Activated B cell treated with CpG ODN at 0.5 μM for 24 hours (primary cell): ENCODE data around the gene FBLN5. TPM values are rescaled to one million over a fixed set of nuclear protein-coding genes. Genes with fewer than 3 reads are reported as not detected.

Source experiments
- ATAC-seq: fragments of 200-7000 bp; cut with Tn5 transposase; one replicate; pipeline ENCODE4 v1.10.0; 2021; ENCODE audit warnings: low read depth, mild to moderate bottlenecking, moderate library complexity
- CTCF ChIA-PET: fragments of 350-600 bp; sonication (Branson Sonifier 250); formaldehyde crosslinking; loops from one replicate; lab custom pipeline; 2021; ENCODE audit warnings: antibody characterized with exemption; lab: Charles Lee
- POLR2A ChIA-PET: fragments of 350-600 bp; sonication (Branson Sonifier 250); formaldehyde crosslinking; loops from one replicate; lab custom pipeline; 2021; ENCODE audit warnings: antibody characterized with exemption; lab: Charles Lee
- DNase-seq: peaks from one replicate; pipeline ENCODE4 v3.0.0; 2022
- H3K27ac Mint-ChIP-seq: one replicate; pipeline ENCODE4 v1.8.0; 2020; ENCODE audit warnings: mixed read lengths
- H3K27me3 Mint-ChIP-seq: one replicate; pipeline ENCODE4 v1.8.0; 2021; ENCODE audit warnings: mixed read lengths
- H3K36me3 Mint-ChIP-seq: one replicate; pipeline ENCODE4 v1.8.0; 2021; ENCODE audit warnings: low read depth, mixed read lengths
- H3K4me1 Mint-ChIP-seq: one replicate; pipeline ENCODE4 v1.8.0; 2021; ENCODE audit warnings: mixed read lengths
- H3K4me3 Mint-ChIP-seq: one replicate; pipeline ENCODE4 v1.8.0; 2020; ENCODE audit warnings: mild to moderate bottlenecking, mixed read lengths
- H3K9me3 Mint-ChIP-seq: one replicate; pipeline ENCODE4 v1.8.0; 2020; ENCODE audit warnings: mixed read lengths
- intact Hi-C: fragments of 100-400 bp; cut with micrococcal nuclease; formaldehyde crosslinking; loops from one replicate; pipeline ENCODE4 v1.15.1; 2024
- total RNA-seq: library from RNA; stranded (reverse); gene quantifications from 2 replicates; pipeline ENCODE4 v1.2.3, GENCODE V29; 2022
- TF ChIP-seq, protein P1 (sequence below): fragments of 200-600 bp; IDR thresholded peaks from one replicate; pipeline ENCODE4 v1.8.0; 2022; ENCODE audit warnings: antibody characterized with exemption, mild to moderate bottlenecking

FBLN5 gene
- total RNA-seq, 1 donor from 2014 or later = not detected

DNA sequence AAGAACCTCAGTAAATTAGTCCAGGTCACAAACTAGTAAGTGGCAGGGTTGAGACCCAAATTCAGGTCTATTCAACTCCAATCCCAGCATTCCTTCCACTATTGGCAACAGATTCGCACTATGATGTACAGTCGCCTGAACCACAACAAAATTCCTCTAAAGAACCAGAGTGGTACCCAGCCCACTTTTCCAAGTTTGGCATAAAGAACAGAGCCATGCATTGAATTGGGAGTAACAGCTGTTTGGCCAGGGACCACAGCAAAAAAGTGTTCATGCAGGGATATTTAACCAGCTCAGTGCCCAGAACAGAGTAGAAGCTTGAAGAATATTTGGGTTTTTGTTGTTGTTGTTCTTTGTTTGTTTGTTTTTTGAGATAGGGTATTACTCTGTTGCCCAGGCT is 89.9 kb downstream of the FBLN5 start:
- Mint-ChIP-seq H3K27me3 (peaks cover 2% of the 10 kb centered on the region), H3K4me1 (peaks cover 17% of the 10 kb centered on the region), H3K4me3 (no peak overlapping the region), H3K36me3 (no peaks in the 10 kb centered on the region), H3K27ac (no peak overlapping the region), H3K9me3 (no peaks in the 10 kb centered on the region)
- ChIA-PET POLR2A (no interaction called here), CTCF (no interaction called here)
- intact Hi-C loops = no loop called here
- TF ChIP-seq, protein P1, sequence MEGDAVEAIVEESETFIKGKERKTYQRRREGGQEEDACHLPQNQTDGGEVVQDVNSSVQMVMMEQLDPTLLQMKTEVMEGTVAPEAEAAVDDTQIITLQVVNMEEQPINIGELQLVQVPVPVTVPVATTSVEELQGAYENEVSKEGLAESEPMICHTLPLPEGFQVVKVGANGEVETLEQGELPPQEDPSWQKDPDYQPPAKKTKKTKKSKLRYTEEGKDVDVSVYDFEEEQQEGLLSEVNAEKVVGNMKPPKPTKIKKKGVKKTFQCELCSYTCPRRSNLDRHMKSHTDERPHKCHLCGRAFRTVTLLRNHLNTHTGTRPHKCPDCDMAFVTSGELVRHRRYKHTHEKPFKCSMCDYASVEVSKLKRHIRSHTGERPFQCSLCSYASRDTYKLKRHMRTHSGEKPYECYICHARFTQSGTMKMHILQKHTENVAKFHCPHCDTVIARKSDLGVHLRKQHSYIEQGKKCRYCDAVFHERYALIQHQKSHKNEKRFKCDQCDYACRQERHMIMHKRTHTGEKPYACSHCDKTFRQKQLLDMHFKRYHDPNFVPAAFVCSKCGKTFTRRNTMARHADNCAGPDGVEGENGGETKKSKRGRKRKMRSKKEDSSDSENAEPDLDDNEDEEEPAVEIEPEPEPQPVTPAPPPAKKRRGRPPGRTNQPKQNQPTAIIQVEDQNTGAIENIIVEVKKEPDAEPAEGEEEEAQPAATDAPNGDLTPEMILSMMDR = no peak
- ATAC-seq (no peak), DNase-seq (no peak)

DNA sequence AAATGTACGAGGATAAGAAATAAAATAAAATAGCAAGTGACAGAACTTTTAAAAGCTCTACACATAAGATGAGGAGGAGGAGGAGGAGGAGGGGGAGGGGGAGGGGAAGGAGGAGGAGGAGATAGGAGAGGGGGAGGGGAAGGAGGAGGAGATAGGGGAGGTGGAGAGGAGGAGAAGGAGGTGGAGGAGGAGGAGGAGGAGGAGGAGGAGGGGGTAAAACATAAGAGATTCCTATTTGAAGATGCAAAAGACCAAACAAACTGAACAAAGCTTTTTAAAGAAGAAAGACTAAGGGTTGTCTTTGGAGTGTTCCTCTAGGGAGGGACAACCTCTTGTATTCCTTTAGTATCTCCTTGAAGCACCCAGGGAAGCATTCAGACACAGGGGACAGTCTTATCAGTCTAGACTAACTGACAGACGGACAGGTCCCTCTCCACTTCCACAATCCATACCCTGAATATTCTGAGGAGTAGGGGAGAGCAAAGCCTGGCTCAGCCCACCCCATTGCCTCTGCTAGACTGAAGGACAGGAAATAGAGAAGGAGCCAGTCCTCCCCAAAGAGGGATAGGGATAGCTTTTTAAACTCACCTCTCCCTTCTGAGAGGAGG is 93.1 kb downstream of the FBLN5 start:
- CTCF ChIA-PET = no interaction called here
- intact Hi-C loops = no loop called here
- POLR2A ChIA-PET = interaction anchor here (0.6 to 0.8 kb wide), 2 partner anchors 14 to 29 kb away, joined by 4 to 6 read pairs; no protein-coding TSS in a partner anchor
- DNase-seq (no peak), ATAC-seq (no peak)
- Mint-ChIP-seq H3K36me3 (no peaks in the 10 kb centered on the region), H3K4me1 (peaks cover 25% of the 10 kb centered on the region), H3K9me3 (no peaks in the 10 kb centered on the region), H3K27ac (no peak overlapping the region), H3K27me3 (peaks cover 2% of the 10 kb centered on the region), H3K4me3 (no peak overlapping the region)
- TF ChIP-seq, protein P1 = no peak

DNA sequence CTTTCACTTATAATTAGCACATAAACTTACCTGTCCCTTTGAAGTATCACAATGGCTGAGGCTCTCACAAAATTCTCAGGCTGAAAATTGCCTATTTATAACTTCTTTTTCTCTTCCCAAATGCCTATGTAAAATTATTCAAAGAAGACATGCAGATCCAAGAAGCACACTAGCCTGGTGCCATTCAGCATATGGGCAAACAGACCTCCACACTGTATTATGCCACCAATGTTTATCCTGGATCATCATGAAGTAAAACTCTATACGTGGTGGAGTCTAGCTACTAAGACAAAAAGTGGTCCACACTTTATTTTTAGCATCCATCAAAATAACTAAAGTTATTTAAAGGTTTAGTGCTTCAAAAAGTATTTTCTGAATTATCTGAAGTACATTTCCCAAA is 95.9 kb downstream of the FBLN5 start:
- Mint-ChIP-seq H3K9me3 (no peaks in the 10 kb centered on the region), H3K36me3 (no peaks in the 10 kb centered on the region), H3K4me3 (no peak overlapping the region), H3K27me3 (no peaks in the 10 kb centered on the region), H3K4me1 (peaks cover 38% of the 10 kb centered on the region), H3K27ac (no peak overlapping the region)
- ATAC-seq (no peak), DNase-seq (no peak)
- ChIA-PET CTCF (no interaction called here), POLR2A (no interaction called here)
- TF ChIP-seq, protein P1 = no peak
- intact Hi-C loops = no loop called here

DNA sequence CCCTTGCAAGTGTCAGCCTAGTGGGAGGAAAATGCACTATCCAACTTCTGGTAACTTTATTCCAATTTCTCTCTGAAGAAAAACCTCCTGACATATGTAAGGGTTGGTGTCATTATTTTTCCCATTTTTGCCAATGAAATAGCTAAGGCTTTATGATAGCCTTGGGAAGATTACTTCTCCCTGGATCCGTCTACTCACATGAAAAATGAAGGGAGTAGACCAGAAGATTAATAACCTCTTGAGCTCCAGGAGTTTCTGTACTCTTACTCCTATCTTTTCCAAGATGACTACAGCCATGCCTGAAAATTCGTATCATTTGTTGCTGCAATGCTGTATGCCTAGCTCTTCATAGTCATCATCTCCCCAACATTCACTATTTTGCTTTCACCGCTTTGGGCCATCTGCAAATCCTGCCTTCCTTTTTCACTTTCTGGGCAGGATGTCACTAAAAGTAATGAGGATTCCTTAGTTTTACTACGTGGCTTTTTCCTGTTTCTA is 98.9 kb downstream of the FBLN5 start:
- H3K4me1 Mint-ChIP-seq = peaks cover 53% of the 10 kb centered on the region
- intact Hi-C loops = no loop called here
- no peaks in the 10 kb centered on the region for H3K36me3 Mint-ChIP-seq
- TF ChIP-seq, protein P1 = no peak
- ChIA-PET CTCF (no interaction called here), POLR2A (no interaction called here)
- H3K9me3 Mint-ChIP-seq = no peaks in the 10 kb centered on the region
- no peak overlapping the region for H3K4me3 Mint-ChIP-seq
- H3K27ac Mint-ChIP-seq = no peak overlapping the region
- H3K27me3 Mint-ChIP-seq = no peaks in the 10 kb centered on the region
- ATAC-seq (no peak), DNase-seq (no peak)

DNA sequence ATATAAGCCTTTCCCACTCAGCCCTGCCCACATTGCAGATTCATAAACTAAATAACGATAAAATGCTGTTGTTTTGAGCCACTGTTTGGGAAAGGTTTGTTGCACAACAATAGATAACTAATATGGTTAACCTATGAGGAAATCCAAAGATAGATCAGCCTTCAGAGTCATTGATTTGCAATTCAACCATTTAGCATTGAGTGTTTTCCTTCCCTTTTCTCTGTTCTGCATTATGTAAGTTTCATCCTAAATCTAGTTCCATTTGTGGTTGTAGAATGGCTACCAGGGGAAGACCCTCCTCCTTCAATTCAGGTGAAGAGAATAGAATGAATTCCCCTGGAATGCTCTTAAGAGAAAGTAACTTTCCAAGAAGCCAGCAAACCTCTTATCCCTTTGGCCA is 99.8 kb downstream of the FBLN5 start:
- TF ChIP-seq, protein P1 = no peak
- Mint-ChIP-seq H3K4me3 (peak overlapping the region; percentile 52), H3K27me3 (no peaks in the 10 kb centered on the region), H3K9me3 (no peaks in the 10 kb centered on the region), H3K4me1 (peaks cover 56% of the 10 kb centered on the region), H3K36me3 (no peaks in the 10 kb centered on the region), H3K27ac (no peak overlapping the region)
- POLR2A ChIA-PET = interaction anchor here (0.6 to 0.7 kb wide), 2 partner anchors 13 to 337 kb away, joined by 3 read pairs; no protein-coding TSS in a partner anchor
- intact Hi-C loops = no loop called here
- DNase-seq (no peak), ATAC-seq (no peak)
- CTCF ChIA-PET = interaction anchor here (1.2 kb wide), 1 partner anchor 524 kb away, joined by 3 read pairs; no protein-coding TSS in a partner anchor
